Neural progenitor cell (in vitro differentiated cells): ENCODE measurements around the gene RFX5.

Experiments used
- EZH2 ChIP-seq: fragments of 200-600 bp; sonication (generic); IDR thresholded peaks from 2 replicates; pipeline ENCODE4 v1.6.1; 2017; ENCODE audit warnings: antibody characterized with exemption, mild to moderate bottlenecking, moderate library complexity
- EZH2phosphoT487 ChIP-seq: fragments of 200-600 bp; sonication (generic); IDR thresholded peaks from 2 replicates; pipeline ENCODE4 v1.6.1; 2017; ENCODE audit warnings: antibody characterized with exemption
- TF ChIP-seq, protein P1 (sequence below): fragments of 200-600 bp; sonication (generic); IDR thresholded peaks from 2 replicates; pipeline ENCODE4 v1.5.1; 2017; ENCODE audit warnings: antibody characterized with exemption, mild to moderate bottlenecking

GRCh38 chr1:151346769-151347522 is at the start of gene RFX5:
- TF ChIP-seq, protein P1, sequence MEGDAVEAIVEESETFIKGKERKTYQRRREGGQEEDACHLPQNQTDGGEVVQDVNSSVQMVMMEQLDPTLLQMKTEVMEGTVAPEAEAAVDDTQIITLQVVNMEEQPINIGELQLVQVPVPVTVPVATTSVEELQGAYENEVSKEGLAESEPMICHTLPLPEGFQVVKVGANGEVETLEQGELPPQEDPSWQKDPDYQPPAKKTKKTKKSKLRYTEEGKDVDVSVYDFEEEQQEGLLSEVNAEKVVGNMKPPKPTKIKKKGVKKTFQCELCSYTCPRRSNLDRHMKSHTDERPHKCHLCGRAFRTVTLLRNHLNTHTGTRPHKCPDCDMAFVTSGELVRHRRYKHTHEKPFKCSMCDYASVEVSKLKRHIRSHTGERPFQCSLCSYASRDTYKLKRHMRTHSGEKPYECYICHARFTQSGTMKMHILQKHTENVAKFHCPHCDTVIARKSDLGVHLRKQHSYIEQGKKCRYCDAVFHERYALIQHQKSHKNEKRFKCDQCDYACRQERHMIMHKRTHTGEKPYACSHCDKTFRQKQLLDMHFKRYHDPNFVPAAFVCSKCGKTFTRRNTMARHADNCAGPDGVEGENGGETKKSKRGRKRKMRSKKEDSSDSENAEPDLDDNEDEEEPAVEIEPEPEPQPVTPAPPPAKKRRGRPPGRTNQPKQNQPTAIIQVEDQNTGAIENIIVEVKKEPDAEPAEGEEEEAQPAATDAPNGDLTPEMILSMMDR: no peak
- TF ChIP-seq EZH2 (no peak), EZH2phosphoT487 (no peak)
